ENCODE results near the gene PPT2. TPM values are rescaled to one million over a fixed set of nuclear protein-coding genes. Genes with fewer than 3 reads are reported as not detected.

The PPT2 gene
- total and polyA plus RNA-seq, 2 donors (not counting 3 experiments of a cell fraction or from before 2014, with no cell fraction given): 27.2 to 47.3 TPM

GRCh38 chr6:32149092-32149755 is 4.7 kb upstream of the PPT2 start:
- peak overlapping the region; percentile 92 for H2AFZ ChIP-seq (ENCODE audit: low read depth, low read length)

GRCh38 chr6:32149932-32150870 is 3.7 kb upstream of the PPT2 start:
- intact Hi-C loops (cut with micrococcal nuclease): no loop called here
- no peak for FAIRE-seq
- Histone ChIP-seq H4K20me1 (replicated peaks; ENCODE audit: control insufficient read depth, extremely low read depth, insufficient read depth, low read length) (no peaks in the 10 kb centered on the region), H2AFZ (ENCODE audit: low read depth, low read length) (no peak overlapping the region), H3K4me2 (ENCODE audit: insufficient read depth, low read length) (no peak overlapping the region), H3K9ac (replicated peaks; ENCODE audit: extremely low read depth, insufficient read depth, low read length) (no peak overlapping the region), H3K27me3 (ENCODE audit: control insufficient read depth in 2 of 2, insufficient read depth in 2 of 2, low read length in 2 of 2) (peaks cover 24 to 27% of the 10 kb centered on the region in 2 experiments), H3K79me2 (ENCODE audit: control insufficient read depth, insufficient read depth, low read length) (peaks cover 4% of the 10 kb centered on the region), H3K4me1 (ENCODE audit: control insufficient read depth, extremely low read depth, insufficient read depth, low read length) (peaks cover 22% of the 10 kb centered on the region), H3K9me1 (replicated peaks; ENCODE audit: control insufficient read depth, extremely low read depth, insufficient read depth, low read length) (no peaks in the 10 kb centered on the region), H3K4me3 (replicated peaks in 1 of 3; ENCODE audit: insufficient read depth in 1 of 3, low read depth in 1 of 3, low read length in 3 of 3) (no peak overlapping the region), H3K36me3 (ENCODE audit: control insufficient read depth in 2 of 2, extremely low read depth in 1 of 2, insufficient read depth in 2 of 2, low read length in 2 of 2) (no peaks in the 10 kb centered on the region), H3K27ac (ENCODE audit: insufficient read depth, low read depth, low read length) (no peak overlapping the region), H3K9me3 (replicated peaks; ENCODE audit: control insufficient read depth, insufficient read depth, low read length) (no peaks in the 10 kb centered on the region)
- POLR2A ChIA-PET: no interaction called here
- CTCF ChIA-PET: interaction anchor here (1.1 kb wide), 1 partner anchor 14 kb away, joined by 3 read pairs; no protein-coding TSS in a partner anchor
- no TSS peak for BruUV-seq (replicated peaks)
- TF ChIP-seq EZH2 (IDR thresholded peaks at IDR 0.05; ENCODE audit: borderline replicate concordance, low read depth, low read length, severe bottlenecking) (peak; percentile 41), MAX (IDR thresholded peaks at IDR 0.05; ENCODE audit: insufficient read depth, insufficient read length) (no peak), JUN (IDR thresholded peaks at IDR 0.05; ENCODE audit: borderline replicate concordance, insufficient read depth, insufficient read length, low read depth) (no peak)
- DNase-seq (ENCODE audit: low read depth, low spot score): no peak
- dilution Hi-C loops (cut with MboI; ENCODE audit: extremely low pct_ligation_motif_present, low sequenced_read_pairs): no loop called here

More at GRCh38 chr6:32149092-32149755, 4.7 kb upstream of the PPT2 start:
- TF ChIP-seq POLR2A (IDR thresholded peaks at IDR 0.05; ENCODE audit: low read depth, low read length) (no peak), EZH2 (IDR thresholded peaks at IDR 0.05; ENCODE audit: borderline replicate concordance, low read depth, low read length, severe bottlenecking) (peak; percentile 21)
- no TSS peak for BruUV-seq (replicated peaks)
- H3K9ac ChIP-seq (replicated peaks; ENCODE audit: extremely low read depth, insufficient read depth, low read length): no peak overlapping the region
- peak overlapping the region; percentile 59 for H3K4me2 ChIP-seq (ENCODE audit: insufficient read depth, low read length)
- dilution Hi-C loops (cut with MboI; ENCODE audit: extremely low pct_ligation_motif_present, low sequenced_read_pairs): no loop called here
- intact Hi-C loops (cut with micrococcal nuclease): no loop called here
- no peaks in the 10 kb centered on the region for H3K9me1 ChIP-seq (replicated peaks; ENCODE audit: control insufficient read depth, extremely low read depth, insufficient read depth, low read length)
- ChIA-PET CTCF (interaction anchor here (0.8 to 2.8 kb wide), 8 partner anchors 11 to 46 kb away, joined by 3 to 12 read pairs (median 4); partner anchors contain the start of genes AGPAT1, ATF6B and FKBPL), POLR2A (interaction anchor here (0.5 to 0.8 kb wide), 2 partner anchors 18 to 47 kb away, joined by 4 to 5 read pairs; no protein-coding TSS in a partner anchor)
- no peaks in the 10 kb centered on the region for H3K79me2 ChIP-seq (ENCODE audit: control insufficient read depth, insufficient read depth, low read length)
- H3K27ac ChIP-seq (ENCODE audit: insufficient read depth, low read depth, low read length): no peak overlapping the region
- FAIRE-seq: no peak
- H4K20me1 ChIP-seq (replicated peaks; ENCODE audit: control insufficient read depth, extremely low read depth, insufficient read depth, low read length): no peaks in the 10 kb centered on the region
- H3K4me3 ChIP-seq (replicated peaks in 1 of 3; ENCODE audit: insufficient read depth in 1 of 3, low read depth in 1 of 3, low read length in 3 of 3): peak overlapping the region; percentile 11 to 53 (median 30)
- DNase-seq (ENCODE audit: low read depth, low spot score): no peak
- H3K36me3 ChIP-seq (ENCODE audit: control insufficient read depth in 2 of 2, extremely low read depth in 1 of 2, insufficient read depth in 2 of 2, low read length in 2 of 2): no peaks in the 10 kb centered on the region
- peaks cover 16% of the 10 kb centered on the region for H3K4me1 ChIP-seq (ENCODE audit: control insufficient read depth, extremely low read depth, insufficient read depth, low read length)
- H3K27me3 ChIP-seq (ENCODE audit: control insufficient read depth in 2 of 2, insufficient read depth in 2 of 2, low read length in 2 of 2): peaks cover 24 to 27% of the 10 kb centered on the region in 2 experiments
- no peaks in the 10 kb centered on the region for H3K9me3 ChIP-seq (replicated peaks; ENCODE audit: control insufficient read depth, insufficient read depth, low read length)

Measured in endothelial cell of umbilical vein (primary cell).